Endothelial cell of umbilical vein (primary cell): ENCODE results near the gene DALRD3. TPM values are rescaled to one million over a fixed set of nuclear protein-coding genes. Genes with fewer than 3 reads are reported as not detected.

ENCODE experiments used
- BruUV-seq: library from RNA; stranded (reverse); fragments of 400-500 nt; replicated peaks from 2 replicates; lab custom pipeline; 2021; lab: Mats Ljungman, UMichigan
- CTCF ChIA-PET: fragments of 300-600, 350-600 bp; sonication (Branson Sonifier 250); formaldehyde crosslinking; loops from one replicate; lab custom pipeline; 2021; ENCODE audit warnings: antibody characterized with exemption, inconsistent platforms; lab: Charles Lee
- POLR2A ChIA-PET: fragments of 300-600, 350-600 bp; sonication (Branson Sonifier 250); formaldehyde crosslinking; loops from one replicate; lab custom pipeline; 2021; ENCODE audit warnings: antibody characterized with exemption, inconsistent platforms; lab: Charles Lee
- DNase-seq: peaks from one replicate; pipeline ENCODE4 v3.0.0-alpha.2; 2011; ENCODE audit warnings: low read depth, low spot score
- FAIRE-seq: peaks from 2 replicates; lab custom pipeline; 2011; peaks lifted over from hg19 to GRCh38; lab: Jason Lieb, UNC
- H2AFZ ChIP-seq: 2 replicates; pipeline ENCODE4 v1.6.0; 2012; ENCODE audit warnings: low read depth, low read length, control low read depth, inconsistent platforms
- H3K27ac ChIP-seq: 2 replicates; pipeline ENCODE4 v1.5.1; 2011; ENCODE audit warnings: low read depth, mild to moderate bottlenecking, control low read depth, low read length, moderate library complexity; ENCODE audit not compliant: insufficient read depth
- H3K27me3 ChIP-seq, 2 experiments: 2 replicates each; pipeline versions ENCODE4 v1.6.0 to v1.6.1; 2011; ENCODE audit warnings: low read length in 2 of 2, mixed read lengths in 1 of 2; ENCODE audit not compliant: control insufficient read depth in 2 of 2, insufficient read depth in 2 of 2
- H3K36me3 ChIP-seq, 2 experiments: 2 replicates in 1 of 2; 3 replicates in 1 of 2; pipeline ENCODE4 v1.5.1; 2011; ENCODE audit warnings: low read length in 2 of 2, mild to moderate bottlenecking in 1 of 2, moderate library complexity in 1 of 2; ENCODE audit not compliant: control insufficient read depth in 2 of 2, insufficient read depth in 2 of 2; ENCODE audit errors: extremely low read depth in 1 of 2
- H3K4me1 ChIP-seq: 3 replicates; pipeline ENCODE4 v1.5.1; 2011; ENCODE audit warnings: mild to moderate bottlenecking, low read length; ENCODE audit not compliant: control insufficient read depth, insufficient read depth; ENCODE audit errors: extremely low read depth
- H3K4me2 ChIP-seq: 2 replicates; pipeline ENCODE4 v1.6.1; 2011; ENCODE audit warnings: low read length, control low read depth, mixed read lengths; ENCODE audit not compliant: insufficient read depth
- H3K4me3 ChIP-seq, 3 experiments: fragments of 200-600 bp in 1 of 3; sonication (generic), shearing (Covaris generic) in 1 of 3; replicated peaks in 1 of 3; 2 replicates each; pipeline ENCODE4 v1.5.1; 2011 to 2016; ENCODE audit warnings: control low read depth in 3 of 3, low read length in 3 of 3, mild to moderate bottlenecking in 2 of 3, inconsistent platforms in 1 of 3, low read depth in 1 of 3, moderate library complexity in 1 of 3; ENCODE audit not compliant: insufficient read depth in 1 of 3
- H3K79me2 ChIP-seq: 2 replicates; pipeline ENCODE4 v1.6.0; 2012; ENCODE audit warnings: low read length, inconsistent platforms; ENCODE audit not compliant: control insufficient read depth, insufficient read depth
- H3K9ac ChIP-seq: replicated peaks from 2 replicates; pipeline ENCODE3; 2011; ENCODE audit warnings: low read length, control low read depth; ENCODE audit not compliant: insufficient read depth; ENCODE audit errors: extremely low read depth
- H3K9me1 ChIP-seq: replicated peaks from 3 replicates; pipeline ENCODE4 v1.6.0; 2011; ENCODE audit warnings: mild to moderate bottlenecking, low read length; ENCODE audit not compliant: control insufficient read depth, insufficient read depth; ENCODE audit errors: extremely low read depth
- H3K9me3 ChIP-seq: replicated peaks from 2 replicates; pipeline ENCODE4 v1.5.1; 2012; ENCODE audit warnings: low read length, inconsistent platforms; ENCODE audit not compliant: control insufficient read depth, insufficient read depth
- H4K20me1 ChIP-seq: replicated peaks from 2 replicates; pipeline ENCODE3; 2011; ENCODE audit warnings: mild to moderate bottlenecking, low read length; ENCODE audit not compliant: control insufficient read depth, insufficient read depth; ENCODE audit errors: extremely low read depth
- CTCF ChIP-seq, 2 donors: IDR thresholded peaks; 1 replicate in 1 of 2; 2 replicates in 1 of 2; pipeline ENCODE4 v1.5.1; 2011; ENCODE audit warnings: low read length in 2 of 2, mild to moderate bottlenecking in 2 of 2, moderate library complexity in 2 of 2, control low read depth in 1 of 2, inconsistent platforms in 1 of 2, low read depth in 1 of 2; ENCODE audit not compliant: insufficient read depth in 1 of 2; ENCODE audit errors: extremely low read depth in 1 of 2
- EZH2 ChIP-seq: IDR thresholded peaks from 2 replicates; pipeline ENCODE4 v1.6.1; 2012; ENCODE audit warnings: borderline replicate concordance, low read depth, mild to moderate bottlenecking, moderate library complexity, low read length, inconsistent platforms; ENCODE audit not compliant: severe bottlenecking
- FOS ChIP-seq: IDR thresholded peaks from 2 replicates; pipeline ENCODE4 v1.6.1; 2011; ENCODE audit warnings: mild to moderate bottlenecking, low read length, moderate library complexity, borderline replicate concordance; ENCODE audit not compliant: insufficient read depth
- GATA2 ChIP-seq: IDR thresholded peaks from 2 replicates; pipeline ENCODE4 v1.7.0; 2011; ENCODE audit warnings: low read depth, mild to moderate bottlenecking, moderate library complexity, mixed read lengths, low read length; ENCODE audit not compliant: insufficient read length, insufficient read depth
- JUN ChIP-seq: IDR thresholded peaks from 2 replicates; pipeline ENCODE4 v1.6.1; 2011; ENCODE audit warnings: borderline replicate concordance, low read depth; ENCODE audit not compliant: insufficient read length, insufficient read depth
- MAX ChIP-seq: IDR thresholded peaks from 2 replicates; pipeline ENCODE4 v1.6.1; 2011; ENCODE audit not compliant: insufficient read depth, insufficient read length
- MYC ChIP-seq: IDR thresholded peaks from one replicate; pipeline ENCODE4 v1.6.1; 2011; ENCODE audit warnings: mild to moderate bottlenecking, low read depth, low read length
- POLR2A ChIP-seq: IDR thresholded peaks from 2 replicates; pipeline ENCODE4 v1.6.1; 2012; ENCODE audit warnings: low read depth, mild to moderate bottlenecking, control low read depth, low read length
- POLR2AphosphoS5 ChIP-seq: IDR thresholded peaks from 2 replicates; pipeline ENCODE4 v1.6.1; 2012; ENCODE audit warnings: low read depth, mild to moderate bottlenecking, control low read depth, low read length, moderate library complexity; ENCODE audit not compliant: insufficient read depth
- dilution Hi-C: fragments of 300-500 bp; cut with MboI; formaldehyde crosslinking; loops from one replicate; pipeline ENCODE4 v1.15.0; 2019; ENCODE audit warnings: low sequenced_read_pairs; ENCODE audit not compliant: extremely low pct_ligation_motif_present
- intact Hi-C: fragments of 100-400 bp; cut with micrococcal nuclease; formaldehyde crosslinking; loops from one replicate; pipeline ENCODE4 v1.10.0; 2022
- polyA plus RNA-seq, 4 experiments: library from polyadenylated mRNA; depleted of rRNA in 3 of 4; stranded (reverse) in 3 of 4; unstranded in 1 of 4; fragments of >200 nt; gene quantifications; 2 replicates each; pipeline versions ENCODE4 v1.2.1 to v1.2.3, GENCODE V29; 2011 to 2012; ENCODE audit warnings: missing spikeins in 1 of 4
- total RNA-seq: library from RNA; stranded (reverse); gene quantifications from 2 replicates; pipeline ENCODE4 v1.2.3, GENCODE V29; 2021

Gene DALRD3
- total and polyA plus RNA-seq, 2 donors (not counting 3 experiments of a cell fraction or from before 2014, with no cell fraction given) = 22.7 to 60.8 TPM

GRCh38 chr3:48989796-48990635 lies 28.4 kb downstream of the DALRD3 start, which contains the start of gene P4HTM:
TSS of gene P4HTM (plus strand) at chr3:48990241. CDS start at chr3:48990257, 16 bp downstream.
- ChIA-PET CTCF (interaction anchor here (0.6 to 8.8 kb wide), 13 partner anchors 10 to 906 kb away, joined by 3 to 254 read pairs (median 4); partner anchors contain the start of genes DALRD3, IMPDH2, NDUFAF3 and QRICH1), POLR2A (interaction anchor here (0.6 to 5.4 kb wide), 5 partner anchors 10 to 91 kb away, joined by 3 to 40 read pairs (median 5); partner anchors contain the start of genes NDUFAF3 and WDR6)
- intact Hi-C loops = loop anchor here (1.0 to 2.0 kb wide), 3 partner anchors 31 to 169 kb away; partner anchors contain the start of gene QRICH1
- peak within 1 kb of the TSS; percentile 91 for H3K9ac ChIP-seq
- dilution Hi-C loops = no loop called here
- H4K20me1 ChIP-seq = no peaks in the 10 kb centered on the region
- H3K9me1 ChIP-seq = no peaks in the 10 kb centered on the region
- TF ChIP-seq EZH2 (no peak), POLR2A (peak; percentile 61), JUN (peak; percentile 54), CTCF (IDR thresholded peaks at IDR 0.05; ENCODE audit: extremely low read depth in 1 of 2, insufficient read depth in 1 of 2, low read depth in 1 of 2, low read length in 2 of 2) (peak in 1 of 2 donors; percentile 48), GATA2 (no peak), FOS (peak; percentile 95), POLR2AphosphoS5 (peak; percentile 86), MYC (no peak), MAX (no peak)
- BruUV-seq = no TSS peak
- H3K27me3 ChIP-seq = no peaks in the 10 kb centered on the region
- DNase-seq (peak; percentile 93), FAIRE-seq (peak; percentile 95)
- H3K36me3 ChIP-seq = peaks cover 1 to 3% of the 10 kb centered on the region in 2 experiments
- H3K9me3 ChIP-seq = no peaks in the 10 kb centered on the region
- peak within 1 kb of the TSS; percentile 25 to 69 (median 57) for H3K4me3 ChIP-seq
- peaks cover 21% of the 10 kb centered on the region for H3K4me1 ChIP-seq
- peaks cover 19% of the 10 kb centered on the region for H3K79me2 ChIP-seq
- H3K4me2 ChIP-seq = peak within 1 kb of the TSS; percentile 74
- peak within 1 kb of the TSS; percentile 80 for H2AFZ ChIP-seq
- H3K27ac ChIP-seq = peak within 1 kb of the TSS; percentile 97
